Thoracic aorta (tissue), 2 donors: ENCODE data around the gene AMMECR1L. TPM values are rescaled to one million over a fixed set of nuclear protein-coding genes. Genes with fewer than 3 reads are reported as not detected.

Experiments used
- ATAC-seq: fragments of 150-250 bp; one replicate; pipeline ENCODE4 v1.8.0; 2017; ENCODE audit warnings: low read depth; ENCODE audit not compliant: insufficient number of reproducible peaks, low FRiP score
- DNase-seq: peaks from one replicate; pipeline ENCODE4 v3.0.0-alpha.2; 2020; ENCODE audit warnings: low spot score
- H3K27ac ChIP-seq, 2 donors: fragments of 200-600 bp; sonication (generic); 1 replicate in 1 of 2; 2 replicates in 1 of 2; pipeline ENCODE4 v1.5.1; 2016; ENCODE audit warnings: mild to moderate bottlenecking in 2 of 2, moderate library complexity in 2 of 2
- H3K27me3 ChIP-seq: fragments of 200-600 bp; sonication (generic); replicated peaks from 2 replicates; pipeline ENCODE4 v1.6.0; 2016; ENCODE audit warnings: mild to moderate bottlenecking; ENCODE audit not compliant: insufficient read depth
- H3K36me3 ChIP-seq: fragments of 200-600 bp; sonication (generic); one replicate; pipeline ENCODE4 v1.5.1; 2016
- H3K4me1 ChIP-seq, 2 donors: fragments of 200-600 bp; sonication (generic); 1 replicate in 1 of 2; 2 replicates in 1 of 2; pipeline versions ENCODE4 v1.5.1 to v1.6.0; 2016; ENCODE audit warnings: low read depth in 2 of 2, mild to moderate bottlenecking in 1 of 2; ENCODE audit not compliant: control insufficient read depth in 1 of 2
- H3K4me3 ChIP-seq: fragments of 200-600 bp; sonication (generic); 2 replicates; pipeline ENCODE4 v1.5.1; 2016; ENCODE audit warnings: mild to moderate bottlenecking
- H3K9me3 ChIP-seq: fragments of 200-600 bp; sonication (generic); 2 replicates; pipeline ENCODE4 v1.5.1; 2016
- CTCF ChIP-seq: fragments of 200-600 bp; sonication (generic); IDR thresholded peaks from one replicate; pipeline ENCODE4 v1.5.1; 2019; ENCODE audit warnings: antibody characterized with exemption
- total RNA-seq, 2 donors: library from RNA; depleted of rRNA; stranded (reverse); fragments of >200 nt; gene quantifications; one replicate each; pipeline versions ENCODE4 v1.1.0 to v1.2.3, GENCODE V29; 2016

The AMMECR1L gene
- total RNA-seq, 2 donors from 2014 or later = 6.6 to 18.6 TPM

GRCh38 chr2:127862228-127862627, 23.5 kb downstream of the AMMECR1L start:
- no peak overlapping the region for H3K27ac ChIP-seq
- no peak overlapping the region for H3K4me3 ChIP-seq
- no peak for ATAC-seq
- H3K9me3 ChIP-seq = no peaks in the 10 kb centered on the region
- peaks cover 4 to 5% of the 10 kb centered on the region in 2 donors for H3K4me1 ChIP-seq
- peaks cover 27% of the 10 kb centered on the region for H3K36me3 ChIP-seq
- H3K27me3 ChIP-seq = no peaks in the 10 kb centered on the region
- no peak for DNase-seq
- TF ChIP-seq CTCF = no peak

- DNase-seq (no peak), ATAC-seq (no peak)
- H3K4me3 ChIP-seq = no peak overlapping the region
- TF ChIP-seq CTCF = no peak
- no peak overlapping the region for H3K27ac ChIP-seq
- H3K4me1 ChIP-seq = peaks cover 15 to 16% of the 10 kb centered on the region in 2 donors
- H3K27me3 ChIP-seq = no peaks in the 10 kb centered on the region
- H3K36me3 ChIP-seq = peaks cover 15% of the 10 kb centered on the region
- H3K9me3 ChIP-seq = no peaks in the 10 kb centered on the region
These were observed 25.6 kb downstream of the AMMECR1L start for GRCh38 chr2:127860130-127860529.

- H3K27ac ChIP-seq = no peak overlapping the region
These were observed 26.1 kb downstream of the AMMECR1L start for GRCh38 chr2:127859712-127860085.

GRCh38 chr2:127857265-127857808, 28.4 kb downstream of the AMMECR1L start:
- Histone ChIP-seq H3K9me3 (no peaks in the 10 kb centered on the region), H3K27me3 (no peaks in the 10 kb centered on the region), H3K27ac (peak overlapping the region; percentile 9 to 69), H3K36me3 (peaks cover 4% of the 10 kb centered on the region), H3K4me1 (peaks cover 16 to 20% of the 10 kb centered on the region in 2 donors), H3K4me3 (peak overlapping the region; percentile 99)
- TF ChIP-seq CTCF = no peak
- ATAC-seq (no peak), DNase-seq (no peak)

More at GRCh38 chr2:127859712-127860085, 26.1 kb downstream of the AMMECR1L start:
- peaks cover 12% of the 10 kb centered on the region for H3K36me3 ChIP-seq
- H3K9me3 ChIP-seq = no peaks in the 10 kb centered on the region
- no peaks in the 10 kb centered on the region for H3K27me3 ChIP-seq
- TF ChIP-seq CTCF = no peak
- H3K4me3 ChIP-seq = no peak overlapping the region
- DNase-seq = no peak
- H3K4me1 ChIP-seq = peaks cover 16 to 18% of the 10 kb centered on the region in 2 donors
- ATAC-seq = no peak

- H3K27ac ChIP-seq = no peak overlapping the region
- H3K36me3 ChIP-seq = peaks cover 11% of the 10 kb centered on the region
- TF ChIP-seq CTCF = no peak
- H3K9me3 ChIP-seq = no peaks in the 10 kb centered on the region
- no peak overlapping the region for H3K4me3 ChIP-seq
- no peak for DNase-seq
- peaks cover 16 to 19% of the 10 kb centered on the region in 2 donors for H3K4me1 ChIP-seq
- ATAC-seq = no peak
- no peaks in the 10 kb centered on the region for H3K27me3 ChIP-seq
These were observed 32.1 kb downstream of the AMMECR1L start for GRCh38 chr2:127853671-127854070.
